Muscle of leg (tissue), 16 donors: ENCODE data around the gene CDK8. TPM values are rescaled to one million over a fixed set of nuclear protein-coding genes. Genes with fewer than 3 reads are reported as not detected.

ENCODE experiments used
- DNase-seq: peaks from one replicate; pipeline ENCODE4 v3.0.0; 2013
- H3K27ac ChIP-seq: one replicate; pipeline ENCODE4 v1.5.1; 2013; ENCODE audit warnings: mild to moderate bottlenecking, low read length, control low read depth
- H3K27me3 ChIP-seq: one replicate; pipeline ENCODE4 v1.6.1; 2013; ENCODE audit warnings: low read length; ENCODE audit not compliant: control insufficient read depth, insufficient read depth
- H3K36me3 ChIP-seq: one replicate; pipeline ENCODE4 v1.6.1; 2013; ENCODE audit warnings: low read length; ENCODE audit not compliant: control insufficient read depth, insufficient read depth
- H3K4me1 ChIP-seq: one replicate; pipeline ENCODE4 v1.6.1; 2013; ENCODE audit warnings: low read length; ENCODE audit not compliant: control insufficient read depth, insufficient read depth
- H3K4me3 ChIP-seq: one replicate; pipeline ENCODE4 v1.5.1; 2013; ENCODE audit warnings: low read length, control low read depth
- H3K9me3 ChIP-seq: replicated peaks from 2 replicates; pipeline ENCODE4 v1.6.1; 2013; ENCODE audit warnings: low read depth, low read length; ENCODE audit not compliant: control insufficient read depth
- WGBS: methylation state at CpG from one replicate; pipeline ENCODE4 v1.1.5; 2013; ENCODE audit warnings: missing lambda C conversion rate; ENCODE audit not compliant: insufficient coverage; 5-methylcytosine and 5-hydroxymethylcytosine counted together
- long read RNA-seq, 11 donors: transcript quantifications; one replicate each; lab custom pipeline, GENCODE V29; 2026
- polyA plus RNA-seq, 8 donors: library from polyadenylated mRNA; unstranded; fragments of 120-200 nt; gene quantifications; one replicate each; pipeline versions ENCODE4 v1.2.1 to v1.2.3, GENCODE V29; 2013; ENCODE audit warnings: inconsistent platforms in 1 of 8, low replicate concordance in 1 of 8; ENCODE audit not compliant: insufficient read length in 8 of 8, insufficient read depth in 1 of 8
- total RNA-seq: library from RNA; stranded (reverse); fragments of 120-200 nt; gene quantifications from one replicate; pipeline ENCODE4 v1.2.4, GENCODE V29; 2013

Gene CDK8
- total RNA-seq (17.3 TPM), polyA plus RNA-seq (10 to 100 TPM; 21.6 to 30.0 (median 24.9) TPM)
- long read RNA-seq, donor 1, partial matches to known transcripts, result 18 of 21 reads
- long read RNA-seq, donor 1, other reads (novel, unspliced or antisense), result 0 of 21 reads
- long read RNA-seq, donor 2, result 0 reads
- long read RNA-seq, donor 3, partial matches to known transcripts, result 0 of 6 reads
- long read RNA-seq, donor 3, other reads (novel, unspliced or antisense), result 0 of 6 reads
- long read RNA-seq, donor 4, partial matches to known transcripts, result 8 of 11 reads
- long read RNA-seq, donor 4, other reads (novel, unspliced or antisense), result 0 of 11 reads
- long read RNA-seq, donor 5, transcript CDK8-201 (13 exons, 3,055 nt), result major isoform, 7 of 8 reads
- long read RNA-seq, donor 5, partial matches to known transcripts, result 0 of 8 reads
- long read RNA-seq, donor 5, other reads (novel, unspliced or antisense), result 0 of 8 reads
- long read RNA-seq, donor 6, transcript CDK8-201 (13 exons, 3,055 nt), result major isoform, 7 of 9 reads
- long read RNA-seq, donor 6, partial matches to known transcripts, result 0 of 9 reads
- long read RNA-seq, donor 6, other reads (novel, unspliced or antisense), result 0 of 9 reads
- long read RNA-seq, donor 7, partial matches to known transcripts, result 0 of 4 reads
- long read RNA-seq, donor 7, other reads (novel, unspliced or antisense), result 0 of 4 reads
- long read RNA-seq, donor 8, partial matches to known transcripts, result 0 of 1 reads
- long read RNA-seq, donor 8, other reads (novel, unspliced or antisense), result 0 of 1 reads
- long read RNA-seq, donor 9, result 0 reads
- long read RNA-seq, donor 10, transcript CDK8-201 (13 exons, 3,055 nt), result major isoform, 5 of 7 reads
- long read RNA-seq, donor 10, partial matches to known transcripts, result 0 of 7 reads
- long read RNA-seq, donor 10, other reads (novel, unspliced or antisense), result 0 of 7 reads
- long read RNA-seq, donor 11, partial matches to known transcripts, result 0 of 2 reads
- long read RNA-seq, donor 11, other reads (novel, unspliced or antisense), result 0 of 2 reads

- H3K4me3 ChIP-seq, result peak within 1 kb of the TSS; percentile 88
- DNase-seq, result peak; percentile 98
Observed at GRCh38 chr13:26253787-26254582, at the start of gene CDK8. TSS of gene CDK8 (plus strand) at chr13:26254129. CDS start at chr13:26254642, 513 bp downstream.

GRCh38 chr13:26208287-26208686, 45.6 kb upstream of the CDK8 start:
- WGBS, result 100% methylated on average over 1 of the region's 1 CpG
- no peaks in the 10 kb centered on the region for H3K9me3 ChIP-seq
- H3K4me3 ChIP-seq, result no peak overlapping the region
- no peaks in the 10 kb centered on the region for H3K4me1 ChIP-seq
- no peaks in the 10 kb centered on the region for H3K27me3 ChIP-seq
- H3K27ac ChIP-seq, result no peak overlapping the region
- H3K36me3 ChIP-seq, result peaks cover 18% of the 10 kb centered on the region
- no peak for DNase-seq

More at GRCh38 chr13:26253787-26254582, at the start of gene CDK8:
- H3K36me3 ChIP-seq, result no peaks in the 10 kb centered on the region
- H3K27ac ChIP-seq, result peak within 1 kb of the TSS; percentile 95
- H3K9me3 ChIP-seq, result no peaks in the 10 kb centered on the region
- H3K27me3 ChIP-seq, result peaks cover 2% of the 10 kb centered on the region
- peaks cover 2% of the 10 kb centered on the region for H3K4me1 ChIP-seq
- 0% methylated on average over 41 of the region's 79 CpGs for WGBS

GRCh38 chr13:26213345-26213744, 40.6 kb upstream of the CDK8 start:
- Histone ChIP-seq H3K36me3 (peaks cover 37% of the 10 kb centered on the region), H3K9me3 (no peaks in the 10 kb centered on the region), H3K4me1 (no peaks in the 10 kb centered on the region), H3K4me3 (no peak overlapping the region), H3K27ac (no peak overlapping the region), H3K27me3 (no peaks in the 10 kb centered on the region)
- no peak for DNase-seq
- no CpG with 5 or more reads among the region's 1 CpG for WGBS

GRCh38 chr13:26213982-26214381, 39.9 kb upstream of the CDK8 start:
- no CpG with 5 or more reads among the region's 6 CpGs for WGBS
- H3K27ac ChIP-seq, result no peak overlapping the region
- peaks cover 35% of the 10 kb centered on the region for H3K36me3 ChIP-seq

GRCh38 chr13:26216042-26216441, 37.9 kb upstream of the CDK8 start:
- Histone ChIP-seq H3K9me3 (no peaks in the 10 kb centered on the region), H3K4me1 (peaks cover 5% of the 10 kb centered on the region), H3K27ac (no peak overlapping the region), H3K36me3 (peaks cover 39% of the 10 kb centered on the region), H3K27me3 (no peaks in the 10 kb centered on the region), H3K4me3 (no peak overlapping the region)
- no peak for DNase-seq
- no CpG with 5 or more reads among the region's 2 CpGs for WGBS

More at GRCh38 chr13:26213982-26214381, 39.9 kb upstream of the CDK8 start:
- H3K4me1 ChIP-seq, result no peaks in the 10 kb centered on the region
- no peaks in the 10 kb centered on the region for H3K27me3 ChIP-seq
- no peak for DNase-seq
- no peaks in the 10 kb centered on the region for H3K9me3 ChIP-seq
- H3K4me3 ChIP-seq, result no peak overlapping the region

GRCh38 chr13:26219726-26220125, 34.2 kb upstream of the CDK8 start:
- no peak overlapping the region for H3K27ac ChIP-seq
- H3K27me3 ChIP-seq, result no peaks in the 10 kb centered on the region
- WGBS, result no CpG with 5 or more reads among the region's 1 CpG
- H3K4me1 ChIP-seq, result peaks cover 11% of the 10 kb centered on the region
- DNase-seq, result no peak
- peaks cover 27% of the 10 kb centered on the region for H3K36me3 ChIP-seq
- H3K9me3 ChIP-seq, result no peaks in the 10 kb centered on the region
- no peak overlapping the region for H3K4me3 ChIP-seq

- H3K27ac ChIP-seq, result peak overlapping the region; percentile 98
- no peaks in the 10 kb centered on the region for H3K27me3 ChIP-seq
- DNase-seq, result no peak
- H3K9me3 ChIP-seq, result no peaks in the 10 kb centered on the region
- no CpG with 5 or more reads among the region's 2 CpGs for WGBS
- H3K4me1 ChIP-seq, result peaks cover 11% of the 10 kb centered on the region
- H3K36me3 ChIP-seq, result peaks cover 20% of the 10 kb centered on the region
- H3K4me3 ChIP-seq, result no peak overlapping the region
Observed at GRCh38 chr13:26220575-26220974, 33.4 kb upstream of the CDK8 start.

- H3K36me3 ChIP-seq, result peaks cover 20% of the 10 kb centered on the region
- peak overlapping the region; percentile 91 for H3K4me3 ChIP-seq
- peaks cover 16% of the 10 kb centered on the region for H3K4me1 ChIP-seq
- no peak for DNase-seq
- no peaks in the 10 kb centered on the region for H3K9me3 ChIP-seq
- 0% methylated on average over 16 of the region's 16 CpGs for WGBS
- H3K27ac ChIP-seq, result peak overlapping the region; percentile 98
- H3K27me3 ChIP-seq, result no peaks in the 10 kb centered on the region
Observed at GRCh38 chr13:26221399-26221720, 32.6 kb upstream of the CDK8 start.

- Histone ChIP-seq H3K27me3 (no peaks in the 10 kb centered on the region), H3K4me3 (peak within 1 kb of the TSS; percentile 91), H3K27ac (peak within 1 kb of the TSS; percentile 98), H3K4me1 (peaks cover 21% of the 10 kb centered on the region), H3K36me3 (peaks cover 16% of the 10 kb centered on the region), H3K9me3 (no peaks in the 10 kb centered on the region)
- under 1% methylated on average over 60 of the region's 67 CpGs for WGBS
- DNase-seq, result peak; percentile 99
Observed at GRCh38 chr13:26221721-26222519, 32.0 kb upstream of the CDK8 start, which contains the start of gene RNF6. TSS of gene RNF6 (minus strand) at chr13:26222314. CDS start at chr13:26219649, 2,665 bp downstream.
